ENCODE measurements around the gene EFHB. TPM values are rescaled to one million over a fixed set of nuclear protein-coding genes. Genes with fewer than 3 reads are reported as not detected.
"Not testable (repeated sequence)": the region's sequence is repeated elsewhere in the genome, so short reads cannot be mapped to it uniquely, and the experiment has no call there.

EFHB gene
- total RNA-seq, 3 donors from 2014 or later = 1.3 to 2.6 TPM; not detected in 1

DNA sequence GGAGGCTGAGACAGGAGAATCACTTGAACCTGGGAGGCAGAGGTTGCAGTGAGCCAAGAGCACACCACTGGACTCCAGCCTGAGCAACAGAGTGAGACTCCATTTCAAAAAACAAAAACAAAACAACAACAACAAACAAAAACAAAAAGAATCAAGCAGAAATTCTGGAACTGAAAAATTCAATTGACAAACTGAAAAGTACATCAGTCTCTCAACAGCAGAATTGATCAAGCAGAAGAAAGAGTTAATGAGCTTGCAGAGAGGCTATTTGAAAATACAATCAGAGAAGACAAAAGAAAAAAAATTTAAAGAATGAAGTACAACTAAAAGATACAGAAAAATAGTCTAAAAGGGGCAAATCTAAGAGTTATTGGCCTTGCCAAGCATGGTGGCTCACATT is 22.6 kb downstream of the EFHB start:
- Histone ChIP-seq H3K27ac (no peak overlapping the region), H3K4me3 (no peak overlapping the region), H3K36me3 (no peaks in the 10 kb centered on the region), H3K4me1 (no peaks in the 10 kb centered on the region), H3K27me3 (no peaks in the 10 kb centered on the region), H3K9me3 (peaks cover 7 to 16% of the 10 kb centered on the region in 2 donors)
- TF ChIP-seq POLR2AphosphoS5 (IDR thresholded peaks at IDR 0.05) (no peak), POLR2A (IDR thresholded peaks at IDR 0.05) (no peak)
- TF ChIP-seq, protein P1, sequence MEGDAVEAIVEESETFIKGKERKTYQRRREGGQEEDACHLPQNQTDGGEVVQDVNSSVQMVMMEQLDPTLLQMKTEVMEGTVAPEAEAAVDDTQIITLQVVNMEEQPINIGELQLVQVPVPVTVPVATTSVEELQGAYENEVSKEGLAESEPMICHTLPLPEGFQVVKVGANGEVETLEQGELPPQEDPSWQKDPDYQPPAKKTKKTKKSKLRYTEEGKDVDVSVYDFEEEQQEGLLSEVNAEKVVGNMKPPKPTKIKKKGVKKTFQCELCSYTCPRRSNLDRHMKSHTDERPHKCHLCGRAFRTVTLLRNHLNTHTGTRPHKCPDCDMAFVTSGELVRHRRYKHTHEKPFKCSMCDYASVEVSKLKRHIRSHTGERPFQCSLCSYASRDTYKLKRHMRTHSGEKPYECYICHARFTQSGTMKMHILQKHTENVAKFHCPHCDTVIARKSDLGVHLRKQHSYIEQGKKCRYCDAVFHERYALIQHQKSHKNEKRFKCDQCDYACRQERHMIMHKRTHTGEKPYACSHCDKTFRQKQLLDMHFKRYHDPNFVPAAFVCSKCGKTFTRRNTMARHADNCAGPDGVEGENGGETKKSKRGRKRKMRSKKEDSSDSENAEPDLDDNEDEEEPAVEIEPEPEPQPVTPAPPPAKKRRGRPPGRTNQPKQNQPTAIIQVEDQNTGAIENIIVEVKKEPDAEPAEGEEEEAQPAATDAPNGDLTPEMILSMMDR (IDR thresholded peaks at IDR 0.05) = no peak
- DNase-seq (ENCODE audit: low spot score in 2 of 2) = no peak
- intact Hi-C loops (cut with DNase I; ENCODE audit: low total_unique reads) = no loop called here

GRCh38 chr3:19907523-19907922 is 26.5 kb downstream of the EFHB start:
- no peak overlapping the region for H3K4me3 ChIP-seq
- H3K27ac ChIP-seq = no peak overlapping the region
- H3K4me1 ChIP-seq = no peaks in the 10 kb centered on the region
- no peak for DNase-seq (ENCODE audit: low spot score in 2 of 2)
- peaks cover 7 to 8% of the 10 kb centered on the region in 2 donors for H3K9me3 ChIP-seq
- no peaks in the 10 kb centered on the region for H3K27me3 ChIP-seq
- no peaks in the 10 kb centered on the region for H3K36me3 ChIP-seq
- TF ChIP-seq, protein P1 (IDR thresholded peaks at IDR 0.05) = no peak
- TF ChIP-seq POLR2A (IDR thresholded peaks at IDR 0.05) (no peak), POLR2AphosphoS5 (IDR thresholded peaks at IDR 0.05) (no peak)
- intact Hi-C loops (cut with DNase I; ENCODE audit: low total_unique reads) = no loop called here

- Histone ChIP-seq H3K27me3 (no peaks in the 10 kb centered on the region), H3K4me3 (no peak overlapping the region), H3K9me3 (no peaks in the 10 kb centered on the region), H3K36me3 (no peaks in the 10 kb centered on the region), H3K4me1 (no peaks in the 10 kb centered on the region), H3K27ac (no peak overlapping the region)
- TF ChIP-seq POLR2A (IDR thresholded peaks at IDR 0.05) (no peak), POLR2AphosphoS5 (IDR thresholded peaks at IDR 0.05) (no peak)
- TF ChIP-seq, protein P1 (IDR thresholded peaks at IDR 0.05) = no peak
- DNase-seq (ENCODE audit: low spot score in 2 of 2) = no peak
- intact Hi-C loops (cut with DNase I; ENCODE audit: low total_unique reads) = no loop called here
Observed at GRCh38 chr3:19903649-19904048, 30.4 kb downstream of the EFHB start.

- DNase-seq (ENCODE audit: low spot score in 2 of 2) = no peak
- Histone ChIP-seq H3K4me1 (no peaks in the 10 kb centered on the region), H3K4me3 (no peak overlapping the region)
Observed at GRCh38 chr3:19901918-19902317, 32.1 kb downstream of the EFHB start.

GRCh38 chr3:19901337-19901736 is 32.7 kb downstream of the EFHB start:
- Histone ChIP-seq H3K36me3 (no peaks in the 10 kb centered on the region), H3K27me3 (no peaks in the 10 kb centered on the region), H3K4me1 (no peaks in the 10 kb centered on the region), H3K27ac (no peak overlapping the region), H3K9me3 (no peaks in the 10 kb centered on the region), H3K4me3 (no peak overlapping the region)
- intact Hi-C loops (cut with DNase I; ENCODE audit: low total_unique reads) = no loop called here
- TF ChIP-seq, protein P1 (IDR thresholded peaks at IDR 0.05) = no peak
- TF ChIP-seq POLR2A (IDR thresholded peaks at IDR 0.05) = no peak
- TF ChIP-seq POLR2AphosphoS5 (IDR thresholded peaks at IDR 0.05) = no peak
- no peak for DNase-seq (ENCODE audit: low spot score in 2 of 2)

More at GRCh38 chr3:19901918-19902317, 32.1 kb downstream of the EFHB start:
- Histone ChIP-seq H3K9me3 (no peaks in the 10 kb centered on the region), H3K27me3 (no peaks in the 10 kb centered on the region), H3K27ac (no peak overlapping the region), H3K36me3 (no peaks in the 10 kb centered on the region)
- intact Hi-C loops (cut with DNase I; ENCODE audit: low total_unique reads) = no loop called here
- TF ChIP-seq POLR2AphosphoS5 (IDR thresholded peaks at IDR 0.05) (no peak), POLR2A (IDR thresholded peaks at IDR 0.05) (no peak)
- TF ChIP-seq, protein P1 (IDR thresholded peaks at IDR 0.05) = no peak

DNA sequence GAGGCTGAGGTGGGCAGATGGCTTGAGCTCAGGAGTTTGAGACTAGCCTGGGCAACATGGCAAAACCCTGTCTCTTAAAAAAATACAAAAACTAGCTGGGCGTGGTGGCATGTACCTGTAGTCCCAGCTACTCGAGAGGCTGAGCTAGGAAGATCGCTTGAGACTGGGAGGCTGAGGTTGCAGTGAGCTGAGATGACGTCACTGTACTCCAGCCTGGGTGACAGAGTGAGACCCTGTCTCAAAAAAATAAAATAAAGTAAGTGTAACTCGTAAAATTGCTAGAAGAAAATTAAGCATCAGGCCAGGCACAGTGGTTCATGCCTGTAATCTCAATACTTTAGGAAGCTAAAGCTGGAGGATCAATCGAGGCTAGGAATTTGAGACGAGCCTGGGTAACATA is 34.2 kb downstream of the EFHB start:
- H3K9me3 ChIP-seq; DNase-seq (ENCODE audit: low spot score in 2 of 2); H3K4me3 ChIP-seq; H3K4me1 ChIP-seq; intact Hi-C loops (cut with DNase I; ENCODE audit: low total_unique reads); H3K27me3 ChIP-seq; H3K27ac ChIP-seq; H3K36me3 ChIP-seq: not testable (repeated sequence)

Measured in breast epithelium (tissue), 4 donors.